Neural progenitor cell (in vitro differentiated cells): ENCODE results near the gene RPL10A.

ENCODE experiments used
- EZH2 ChIP-seq: fragments of 200-600 bp; sonication (generic); IDR thresholded peaks from 2 replicates; pipeline ENCODE4 v1.6.1; 2017; ENCODE audit warnings: antibody characterized with exemption, mild to moderate bottlenecking, moderate library complexity
- EZH2phosphoT487 ChIP-seq: fragments of 200-600 bp; sonication (generic); IDR thresholded peaks from 2 replicates; pipeline ENCODE4 v1.6.1; 2017; ENCODE audit warnings: antibody characterized with exemption
- TF ChIP-seq, protein P1 (sequence below): fragments of 200-600 bp; sonication (generic); IDR thresholded peaks from 2 replicates; pipeline ENCODE4 v1.5.1; 2017; ENCODE audit warnings: antibody characterized with exemption, mild to moderate bottlenecking

DNA sequence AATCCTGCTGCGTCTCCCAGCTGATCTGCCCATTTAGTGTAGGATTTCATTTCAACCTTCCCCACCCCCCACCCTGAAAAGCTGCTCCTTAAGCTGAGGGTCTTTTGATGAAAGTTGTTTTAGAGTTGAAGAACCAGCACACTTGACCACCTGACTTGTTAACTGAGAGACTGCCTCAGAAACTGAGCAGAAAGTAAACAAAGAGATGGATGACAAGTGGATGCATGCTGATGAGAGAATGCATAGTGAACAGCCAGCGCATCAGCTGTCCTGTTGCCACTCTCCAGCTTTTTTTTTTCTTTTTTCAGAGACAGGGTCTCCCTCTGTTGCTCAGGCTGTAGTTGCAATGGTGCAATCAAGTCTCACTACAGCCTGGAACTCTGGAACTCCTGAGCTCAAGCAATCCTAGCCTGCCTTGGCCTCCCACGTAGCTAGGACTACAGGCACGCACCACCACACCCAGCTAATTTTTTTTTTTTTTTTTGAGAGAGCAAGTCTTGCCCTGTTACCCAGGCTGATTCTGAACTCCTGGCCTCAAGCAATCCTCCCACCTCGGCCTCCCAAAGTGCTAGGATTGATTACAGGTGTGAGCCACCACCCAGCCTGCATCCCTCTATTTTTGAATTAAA, 9.5 kb downstream of the RPL10A start:
- TF ChIP-seq, protein P1, sequence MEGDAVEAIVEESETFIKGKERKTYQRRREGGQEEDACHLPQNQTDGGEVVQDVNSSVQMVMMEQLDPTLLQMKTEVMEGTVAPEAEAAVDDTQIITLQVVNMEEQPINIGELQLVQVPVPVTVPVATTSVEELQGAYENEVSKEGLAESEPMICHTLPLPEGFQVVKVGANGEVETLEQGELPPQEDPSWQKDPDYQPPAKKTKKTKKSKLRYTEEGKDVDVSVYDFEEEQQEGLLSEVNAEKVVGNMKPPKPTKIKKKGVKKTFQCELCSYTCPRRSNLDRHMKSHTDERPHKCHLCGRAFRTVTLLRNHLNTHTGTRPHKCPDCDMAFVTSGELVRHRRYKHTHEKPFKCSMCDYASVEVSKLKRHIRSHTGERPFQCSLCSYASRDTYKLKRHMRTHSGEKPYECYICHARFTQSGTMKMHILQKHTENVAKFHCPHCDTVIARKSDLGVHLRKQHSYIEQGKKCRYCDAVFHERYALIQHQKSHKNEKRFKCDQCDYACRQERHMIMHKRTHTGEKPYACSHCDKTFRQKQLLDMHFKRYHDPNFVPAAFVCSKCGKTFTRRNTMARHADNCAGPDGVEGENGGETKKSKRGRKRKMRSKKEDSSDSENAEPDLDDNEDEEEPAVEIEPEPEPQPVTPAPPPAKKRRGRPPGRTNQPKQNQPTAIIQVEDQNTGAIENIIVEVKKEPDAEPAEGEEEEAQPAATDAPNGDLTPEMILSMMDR: no peak
- TF ChIP-seq EZH2 (no peak), EZH2phosphoT487 (no peak)
